ENCODE data around the gene KRTAP12-1. TPM values are rescaled to one million over a fixed set of nuclear protein-coding genes. Genes with fewer than 3 reads are reported as not detected.
"Not testable (repeated sequence)": the region's sequence is repeated elsewhere in the genome, so short reads cannot be mapped to it uniquely, and the experiment has no call there.

Gene KRTAP12-1
- total RNA-seq, 2 donors from 2014 or later, result not detected

DNA sequence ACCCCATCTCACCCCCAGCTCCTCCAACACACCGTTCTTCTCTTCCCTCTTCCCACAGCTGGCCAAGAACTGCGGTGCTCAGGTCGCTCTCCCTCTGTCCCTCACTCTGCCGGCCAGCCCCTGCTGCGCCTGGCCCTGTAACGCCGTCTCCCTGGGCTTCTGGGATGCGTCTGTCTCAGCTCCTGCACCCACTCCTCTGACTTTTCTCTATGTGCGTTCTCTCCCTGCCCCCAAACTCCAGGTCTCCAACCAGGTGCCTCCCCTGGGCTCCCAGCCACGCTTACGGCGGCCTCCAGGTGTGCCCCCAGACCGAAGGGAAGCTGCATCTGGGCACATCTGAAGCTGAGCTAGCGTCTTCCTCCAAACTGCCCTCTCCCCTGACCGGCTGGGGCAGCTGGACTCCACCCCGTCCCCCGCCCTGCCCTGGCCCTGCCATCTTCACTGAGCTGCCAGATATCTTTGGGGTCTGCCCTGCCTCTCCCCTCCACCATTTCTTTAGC, 17.6 kb upstream of the KRTAP12-1 start:
- Mint-ChIP-seq H3K4me3 (no peak overlapping the region), H3K9me3 (no peaks in the 10 kb centered on the region), H3K27me3 (ENCODE audit: low read depth) (peaks cover 72% of the 10 kb centered on the region), H3K27ac (no peak overlapping the region), H3K36me3 (ENCODE audit: insufficient read depth in 2 of 2) (no peaks in the 10 kb centered on the region), H3K4me1 (ENCODE audit: low read depth) (no peaks in the 10 kb centered on the region)
- ATAC-seq (replicated peaks in 1 of 2) (no peak), DNase-seq (no peak)

DNA sequence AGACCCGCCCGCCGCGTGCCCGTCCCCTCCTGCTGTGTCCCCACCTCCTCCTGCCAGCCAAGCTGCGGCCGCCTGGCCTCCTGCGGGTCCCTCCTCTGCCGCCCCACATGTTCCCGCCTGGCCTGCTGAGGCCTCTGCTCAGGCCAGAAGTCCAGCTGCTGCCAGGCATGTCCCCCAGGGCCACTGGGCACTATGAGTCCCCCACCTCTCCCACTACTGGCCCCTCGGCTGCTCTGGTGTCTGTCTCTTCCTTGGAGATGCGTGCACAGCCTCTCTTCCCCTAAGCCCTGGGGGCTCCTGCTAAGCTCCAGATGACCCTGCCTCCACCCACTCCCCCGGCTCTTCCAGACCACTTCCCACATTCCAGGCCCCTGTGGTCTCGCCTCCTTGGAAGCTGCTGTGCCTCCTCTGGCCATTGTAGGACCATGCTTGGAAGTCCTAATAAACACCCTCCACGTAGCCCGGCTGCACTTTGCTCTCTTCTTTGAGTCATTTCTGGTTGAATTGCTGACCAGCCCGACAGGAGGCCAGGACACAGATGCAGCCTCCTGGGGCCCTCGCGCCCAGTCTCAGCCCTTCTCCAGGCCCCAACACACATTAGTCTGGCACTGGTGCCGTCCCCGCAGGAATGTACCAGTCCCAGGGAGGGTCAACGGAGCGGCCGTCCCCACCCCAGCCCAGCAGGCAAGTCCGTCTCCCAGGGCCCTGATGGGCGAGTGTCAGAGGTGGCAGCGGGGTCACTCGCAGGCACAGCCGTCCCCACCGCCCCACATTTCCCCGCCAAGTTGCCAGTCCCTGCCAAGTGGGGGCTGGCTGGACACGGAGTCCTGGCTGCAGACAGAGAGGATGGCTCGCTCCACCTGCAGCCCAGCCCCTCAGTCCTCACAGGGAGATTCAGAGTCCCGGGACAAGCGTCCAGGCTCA, 16.1 kb upstream of the KRTAP12-1 start:
- DNase-seq (no peak), ATAC-seq (replicated peaks in 1 of 2) (no peak)
- Mint-ChIP-seq H3K9me3 (peaks cover 2% of the 10 kb centered on the region in 2 donors), H3K4me3 (no peak overlapping the region), H3K36me3 (ENCODE audit: insufficient read depth in 2 of 2) (peaks cover 0 to 5% of the 10 kb centered on the region in 2 donors), H3K4me1 (ENCODE audit: low read depth) (no peaks in the 10 kb centered on the region), H3K27ac (no peak overlapping the region), H3K27me3 (ENCODE audit: low read depth) (peaks cover 58% of the 10 kb centered on the region)

DNA sequence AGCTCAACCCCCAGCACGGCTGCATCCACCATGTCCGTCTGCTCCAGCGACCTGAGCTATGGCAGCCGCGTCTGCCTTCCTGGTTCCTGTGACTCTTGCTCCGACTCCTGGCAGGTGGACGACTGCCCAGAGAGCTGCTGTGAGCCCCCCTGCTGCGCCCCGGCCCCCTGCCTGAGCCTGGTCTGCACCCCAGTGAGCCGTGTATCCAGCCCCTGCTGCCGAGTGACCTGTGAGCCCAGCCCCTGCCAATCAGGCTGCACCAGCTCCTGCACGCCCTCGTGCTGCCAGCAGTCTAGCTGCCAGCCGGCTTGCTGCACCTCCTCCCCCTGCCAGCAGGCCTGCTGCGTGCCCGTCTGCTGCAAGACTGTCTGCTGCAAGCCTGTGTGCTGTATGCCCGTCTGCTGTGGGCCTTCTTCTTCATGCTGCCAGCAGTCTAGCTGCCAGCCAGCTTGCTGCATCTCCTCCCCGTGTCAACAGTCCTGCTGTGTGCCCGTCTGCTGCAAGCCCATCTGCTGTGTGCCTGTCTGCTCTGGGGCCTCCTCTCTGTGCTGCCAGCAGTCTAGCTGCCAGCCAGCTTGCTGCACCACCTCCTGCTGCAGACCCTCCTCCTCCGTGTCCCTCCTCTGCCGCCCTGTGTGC, 15.3 kb upstream of the KRTAP12-1 start, which contains the start of gene KRTAP10-12:
Gene KRTAP10-12, plus strand, starts transcription at position 1 of the 639 bp plus-strand sequence. Its CDS starts 30 bp downstream, at position 31.
- not testable (repeated sequence) for DNase-seq; H3K9me3 Mint-ChIP-seq; H3K4me1 Mint-ChIP-seq (ENCODE audit: low read depth); H3K4me3 Mint-ChIP-seq; ATAC-seq (replicated peaks in 1 of 2); H3K36me3 Mint-ChIP-seq (ENCODE audit: insufficient read depth in 2 of 2); H3K27ac Mint-ChIP-seq
- peaks cover 51% of the 10 kb centered on the region for H3K27me3 Mint-ChIP-seq (ENCODE audit: low read depth)

DNA sequence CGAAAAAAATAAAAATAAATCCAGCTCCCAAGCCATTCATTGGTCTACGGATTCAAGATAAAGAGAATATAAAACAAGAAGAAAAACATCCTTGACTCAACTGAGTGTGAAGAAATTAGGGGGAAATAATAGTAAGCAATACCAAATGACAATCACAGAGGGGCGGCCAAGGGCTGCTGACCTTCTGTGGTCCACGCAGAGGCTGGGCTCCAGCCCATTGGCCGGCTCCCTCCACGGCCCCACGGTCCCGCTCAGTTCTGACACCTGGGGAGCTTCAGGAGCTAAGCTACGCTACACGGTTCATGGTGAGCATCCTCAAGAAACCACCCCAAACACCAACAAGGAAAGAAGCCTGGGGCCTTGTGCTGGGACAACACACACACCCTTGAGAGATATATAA, 14.6 kb upstream of the KRTAP12-1 start:
- Mint-ChIP-seq H3K4me3 (no peak overlapping the region), H3K4me1 (ENCODE audit: low read depth) (peaks cover 4% of the 10 kb centered on the region), H3K27ac (no peak overlapping the region), H3K9me3 (peaks cover 3 to 5% of the 10 kb centered on the region in 2 donors), H3K27me3 (ENCODE audit: low read depth) (peaks cover 43% of the 10 kb centered on the region), H3K36me3 (ENCODE audit: insufficient read depth in 2 of 2) (peaks cover 4 to 7% of the 10 kb centered on the region in 2 donors)
- DNase-seq, result no peak
- ATAC-seq (replicated peaks in 1 of 2), result no peak

DNA sequence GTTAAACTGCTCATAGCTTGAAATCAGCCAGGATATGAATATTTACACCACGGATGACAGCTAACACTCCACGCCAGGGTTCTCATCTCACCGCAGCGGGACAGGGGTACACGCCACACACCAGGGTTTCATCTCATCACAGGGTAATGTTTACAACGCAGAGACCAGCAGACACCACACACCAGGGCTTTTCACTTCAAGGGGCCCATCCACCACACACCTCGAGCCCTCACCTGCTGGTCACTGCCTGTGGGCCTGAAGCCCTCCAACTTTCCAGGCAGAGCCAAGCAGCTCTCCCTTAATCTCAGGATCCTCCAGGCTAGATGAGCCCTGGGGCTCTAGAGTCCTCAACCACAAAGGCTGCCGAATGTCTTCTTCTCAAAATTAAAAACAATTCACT, 13.7 kb upstream of the KRTAP12-1 start:
- peaks cover 4 to 7% of the 10 kb centered on the region in 2 donors for H3K36me3 Mint-ChIP-seq (ENCODE audit: insufficient read depth in 2 of 2)
- peaks cover 9% of the 10 kb centered on the region for H3K4me1 Mint-ChIP-seq (ENCODE audit: low read depth)
- no peak for ATAC-seq (replicated peaks in 1 of 2)
- no peak overlapping the region for H3K27ac Mint-ChIP-seq
- no peak for DNase-seq
- H3K27me3 Mint-ChIP-seq (ENCODE audit: low read depth), result peaks cover 43% of the 10 kb centered on the region
- peaks cover 3 to 5% of the 10 kb centered on the region in 2 donors for H3K9me3 Mint-ChIP-seq
- no peak overlapping the region for H3K4me3 Mint-ChIP-seq

DNA sequence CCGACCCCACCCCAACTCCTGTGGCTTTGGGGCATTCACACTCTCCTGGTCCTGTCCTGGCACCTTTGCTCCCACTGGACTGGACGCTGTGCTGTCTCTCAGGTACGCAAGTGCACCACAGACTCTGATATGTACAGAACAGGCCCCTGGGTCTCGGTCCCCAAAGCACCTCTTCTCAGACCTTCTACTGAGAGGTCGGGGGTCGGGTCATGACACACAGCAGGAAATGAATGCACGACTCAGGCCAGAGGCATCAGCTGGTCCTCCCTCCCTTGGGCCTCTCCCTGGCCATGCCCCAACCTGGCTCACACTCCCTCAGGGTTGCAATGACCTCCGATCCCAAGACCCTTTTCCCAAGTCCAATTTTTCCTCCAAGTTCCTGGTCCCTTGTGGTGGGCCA, 13.2 kb upstream of the KRTAP12-1 start:
- H3K4me1 Mint-ChIP-seq (ENCODE audit: low read depth), result peaks cover 9% of the 10 kb centered on the region
- DNase-seq (no peak), ATAC-seq (replicated peaks in 1 of 2) (no peak)
- H3K9me3 Mint-ChIP-seq, result peaks cover 3 to 5% of the 10 kb centered on the region in 2 donors
- H3K4me3 Mint-ChIP-seq, result no peak overlapping the region
- H3K27me3 Mint-ChIP-seq (ENCODE audit: low read depth), result peaks cover 42% of the 10 kb centered on the region
- no peak overlapping the region for H3K27ac Mint-ChIP-seq
- H3K36me3 Mint-ChIP-seq (ENCODE audit: insufficient read depth in 2 of 2), result peaks cover 4 to 7% of the 10 kb centered on the region in 2 donors

DNA sequence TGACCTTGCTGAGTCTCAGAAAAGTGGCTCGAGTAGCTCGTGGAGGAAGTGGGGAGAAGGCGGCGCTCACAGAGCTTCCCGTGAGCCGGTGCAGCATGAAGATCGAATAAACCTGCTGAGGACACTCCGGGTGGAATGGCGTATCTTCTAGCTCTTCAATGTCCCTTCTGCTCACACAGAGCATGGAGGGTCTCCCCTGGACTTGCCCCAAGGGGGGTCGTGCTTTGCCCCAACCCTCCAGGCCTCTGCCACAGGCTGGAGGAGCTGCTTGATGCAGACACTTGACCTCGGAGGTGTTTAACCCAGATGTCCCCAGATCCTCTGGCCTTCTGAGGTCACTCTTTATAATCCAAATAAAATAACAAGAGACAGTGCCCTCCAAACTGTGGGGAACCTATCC, 12.8 kb upstream of the KRTAP12-1 start:
- Mint-ChIP-seq H3K4me3 (no peak overlapping the region), H3K27ac (no peak overlapping the region), H3K4me1 (ENCODE audit: low read depth) (peaks cover 9% of the 10 kb centered on the region), H3K27me3 (ENCODE audit: low read depth) (peaks cover 38% of the 10 kb centered on the region), H3K9me3 (peaks cover 3 to 5% of the 10 kb centered on the region in 2 donors), H3K36me3 (ENCODE audit: insufficient read depth in 2 of 2) (peaks cover 4 to 7% of the 10 kb centered on the region in 2 donors)
- DNase-seq (no peak), ATAC-seq (replicated peaks in 1 of 2) (no peak)

DNA sequence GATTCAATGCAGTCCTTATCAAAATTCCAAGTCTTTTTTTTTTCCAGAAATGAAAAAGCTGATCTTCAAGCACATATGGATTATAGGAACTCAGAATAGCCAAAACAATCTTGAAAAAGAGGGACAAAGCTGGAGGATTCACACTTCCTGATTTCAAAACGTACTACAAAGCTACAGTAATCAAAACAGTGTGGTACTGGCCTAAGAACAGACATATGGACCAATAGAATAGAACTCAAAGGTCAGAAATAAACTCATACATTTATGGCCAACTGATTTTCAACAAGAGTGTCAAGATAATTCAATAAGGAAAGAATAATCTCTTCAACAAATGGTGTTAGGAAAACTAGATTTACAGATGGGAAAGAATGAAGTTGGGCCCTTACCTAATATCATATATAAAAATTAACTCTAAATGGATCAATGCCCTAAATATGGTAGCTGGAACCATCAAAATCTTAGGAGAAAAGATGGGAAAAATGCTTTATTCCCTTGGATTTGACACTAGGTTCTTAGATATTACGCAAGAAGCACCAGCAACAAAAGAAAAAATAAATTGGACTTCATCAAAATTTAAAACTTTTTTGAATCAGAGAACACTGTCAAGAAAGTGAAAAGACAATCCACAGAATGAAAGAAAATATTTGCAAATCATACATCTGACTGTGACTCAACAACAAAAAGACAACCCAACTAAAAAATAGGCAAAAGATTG, 11.0 kb upstream of the KRTAP12-1 start:
- no peak for DNase-seq
- Mint-ChIP-seq H3K4me3 (no peak overlapping the region), H3K36me3 (ENCODE audit: insufficient read depth in 2 of 2) (peaks cover 4 to 7% of the 10 kb centered on the region in 2 donors), H3K27ac (no peak overlapping the region), H3K27me3 (ENCODE audit: low read depth) (peaks cover 22% of the 10 kb centered on the region), H3K4me1 (ENCODE audit: low read depth) (peaks cover 9% of the 10 kb centered on the region), H3K9me3 (peaks cover 3 to 5% of the 10 kb centered on the region in 2 donors)
- no peak for ATAC-seq (replicated peaks in 1 of 2)

DNA sequence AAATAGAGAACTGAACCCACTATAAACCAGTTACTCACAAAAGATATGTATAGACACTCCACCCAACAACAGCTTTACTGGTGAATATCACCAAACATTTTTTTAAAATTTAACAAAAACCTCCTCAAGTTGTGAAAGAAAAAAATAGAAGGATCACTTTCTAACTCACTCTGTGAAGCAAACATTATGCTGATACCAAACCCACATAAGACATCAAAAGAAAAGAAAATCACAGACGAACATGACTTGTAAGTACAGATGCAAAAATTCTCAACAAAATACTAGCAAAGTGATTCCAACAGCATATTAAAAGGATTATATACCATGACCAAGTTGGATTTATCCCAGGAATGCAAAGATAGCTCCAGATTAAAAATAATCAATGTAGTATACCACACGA, 9.7 kb upstream of the KRTAP12-1 start:
- ATAC-seq (replicated peaks in 1 of 2) (no peak), DNase-seq (no peak)
- H3K27ac Mint-ChIP-seq, result no peak overlapping the region
- peaks cover 4 to 7% of the 10 kb centered on the region in 2 donors for H3K36me3 Mint-ChIP-seq (ENCODE audit: insufficient read depth in 2 of 2)
- H3K9me3 Mint-ChIP-seq, result peaks cover 3 to 5% of the 10 kb centered on the region in 2 donors
- no peak overlapping the region for H3K4me3 Mint-ChIP-seq
- peaks cover 10% of the 10 kb centered on the region for H3K27me3 Mint-ChIP-seq (ENCODE audit: low read depth)
- H3K4me1 Mint-ChIP-seq (ENCODE audit: low read depth), result peaks cover 11% of the 10 kb centered on the region

DNA sequence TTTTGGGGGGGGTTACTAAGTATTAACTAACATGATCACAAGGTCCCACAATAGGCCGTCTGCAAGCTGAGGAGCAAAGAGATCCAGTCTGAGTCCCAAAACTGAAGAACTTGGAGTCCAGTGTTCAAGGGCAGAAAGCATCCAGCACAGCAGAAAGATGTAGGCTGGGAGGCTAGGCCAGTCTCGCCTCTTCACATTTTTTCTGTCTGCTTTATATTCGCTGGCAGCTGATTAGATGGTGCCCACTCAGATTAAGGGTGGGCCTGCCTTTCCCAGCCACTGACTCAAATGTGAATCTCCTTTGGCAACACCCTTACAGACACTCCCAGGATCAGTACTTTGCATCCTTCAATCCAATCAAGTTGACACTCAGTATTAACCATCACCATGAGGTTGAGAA, 7.8 kb upstream of the KRTAP12-1 start:
- not testable (repeated sequence) for H3K36me3 Mint-ChIP-seq (ENCODE audit: insufficient read depth in 2 of 2); ATAC-seq (replicated peaks in 1 of 2); H3K4me3 Mint-ChIP-seq; DNase-seq; H3K27ac Mint-ChIP-seq; H3K9me3 Mint-ChIP-seq; H3K27me3 Mint-ChIP-seq (ENCODE audit: low read depth)
- peaks cover 23% of the 10 kb centered on the region for H3K4me1 Mint-ChIP-seq (ENCODE audit: low read depth)

DNA sequence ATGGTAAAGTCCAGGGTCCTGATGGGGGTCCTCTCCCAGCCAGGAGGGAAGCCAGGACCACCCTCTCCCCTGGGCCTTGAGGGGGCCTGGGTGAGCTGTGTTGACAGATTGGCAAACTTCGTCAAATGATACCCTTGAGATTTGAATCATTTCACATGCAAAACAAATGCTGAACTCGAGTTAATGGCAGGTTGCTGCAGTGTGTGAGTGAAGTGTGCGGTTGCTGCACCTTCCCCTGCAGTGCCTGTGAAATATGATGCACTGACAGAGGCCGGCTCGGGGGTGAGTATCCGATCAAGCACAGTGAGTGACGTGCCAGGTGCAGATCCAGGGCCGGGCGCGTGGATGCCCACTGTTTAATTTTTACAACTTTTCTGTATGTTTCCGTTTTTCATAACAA, 5.7 kb upstream of the KRTAP12-1 start:
- DNase-seq, result no peak
- peaks cover 8% of the 10 kb centered on the region for H3K27me3 Mint-ChIP-seq (ENCODE audit: low read depth)
- peaks cover 0 to under 1% of the 10 kb centered on the region in 2 donors for H3K9me3 Mint-ChIP-seq
- H3K4me1 Mint-ChIP-seq (ENCODE audit: low read depth), result peaks cover 23% of the 10 kb centered on the region
- H3K4me3 Mint-ChIP-seq, result no peak overlapping the region
- peaks cover 2% of the 10 kb centered on the region in 2 donors for H3K36me3 Mint-ChIP-seq (ENCODE audit: insufficient read depth in 2 of 2)
- no peak overlapping the region for H3K27ac Mint-ChIP-seq
- no peak for ATAC-seq (replicated peaks in 1 of 2)

DNA sequence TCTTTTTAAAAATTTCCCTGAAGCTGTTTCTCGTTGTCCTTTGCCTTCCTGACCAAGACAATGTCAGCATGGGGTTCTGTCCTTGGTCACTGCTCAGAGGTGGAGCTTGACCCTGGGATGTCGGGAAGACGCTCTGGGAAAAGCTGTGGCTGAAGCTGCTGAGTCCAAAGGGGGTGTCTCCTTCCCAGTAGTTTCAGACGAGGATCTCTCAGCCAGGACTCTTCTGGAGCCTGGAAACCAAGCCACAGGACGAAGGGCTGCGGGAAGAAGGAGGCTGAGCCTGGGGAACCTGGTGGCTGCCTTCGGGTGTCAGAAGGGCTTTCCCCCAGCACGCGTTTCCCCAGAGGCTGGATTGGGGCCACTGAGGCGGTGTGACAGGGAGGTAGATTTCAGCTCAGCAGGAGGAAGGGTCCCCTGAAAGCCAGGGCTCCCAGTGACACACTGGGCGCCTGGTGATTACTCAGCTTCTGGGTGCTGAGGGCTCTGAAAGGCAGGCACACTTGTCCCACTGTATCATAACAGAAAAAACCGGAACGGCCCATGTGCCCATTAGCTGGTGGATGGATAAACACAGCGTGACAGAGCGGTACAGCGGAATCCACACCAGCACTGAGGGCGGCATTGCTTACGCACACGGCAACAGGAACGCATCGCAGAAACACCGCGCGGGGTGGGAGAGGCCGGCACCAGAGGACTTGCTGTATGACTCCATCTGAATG, 5.0 kb upstream of the KRTAP12-1 start:
- DNase-seq, result no peak
- ATAC-seq (replicated peaks in 1 of 2), result no peak
- Mint-ChIP-seq H3K27ac (no peak overlapping the region), H3K4me3 (no peak overlapping the region), H3K9me3 (no peaks in the 10 kb centered on the region), H3K36me3 (ENCODE audit: insufficient read depth in 2 of 2) (no peaks in the 10 kb centered on the region), H3K4me1 (ENCODE audit: low read depth) (peaks cover 23% of the 10 kb centered on the region), H3K27me3 (ENCODE audit: low read depth) (peaks cover 8% of the 10 kb centered on the region)
